Activated naive CD8-positive, alpha-beta T cell treated with anti-CD3 and anti-CD28 coated beads, Interleukin-2, amount 50 U/mL, for 16 hours (primary cell): ENCODE data around the gene LRRN2.

Source experiments
- DNase-seq: peaks from one replicate; pipeline ENCODE4 v3.0.0-alpha.2; 2020; ENCODE audit warnings: low read depth, low spot score

Gene LRRN2

DNA sequence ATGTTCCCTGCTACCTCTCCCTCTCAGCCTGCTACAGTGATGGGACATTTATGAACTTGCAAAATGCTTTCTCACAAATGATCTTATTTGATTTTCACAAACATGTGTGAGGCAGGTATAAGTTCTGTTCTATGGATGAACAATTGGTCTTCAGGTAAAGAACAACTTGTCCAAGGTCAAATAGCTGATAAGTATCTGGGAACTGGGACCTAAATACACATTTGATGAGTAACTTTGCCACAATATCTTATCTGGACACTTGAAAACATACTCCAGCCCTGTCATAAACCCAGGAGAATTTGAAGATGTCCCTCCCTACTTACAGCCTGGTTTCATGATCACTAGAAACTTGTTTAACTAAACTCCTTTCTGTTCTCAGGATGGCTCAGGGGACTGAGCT is 23.0 kb downstream of the LRRN2 start:
- DNase-seq, result no peak

DNA sequence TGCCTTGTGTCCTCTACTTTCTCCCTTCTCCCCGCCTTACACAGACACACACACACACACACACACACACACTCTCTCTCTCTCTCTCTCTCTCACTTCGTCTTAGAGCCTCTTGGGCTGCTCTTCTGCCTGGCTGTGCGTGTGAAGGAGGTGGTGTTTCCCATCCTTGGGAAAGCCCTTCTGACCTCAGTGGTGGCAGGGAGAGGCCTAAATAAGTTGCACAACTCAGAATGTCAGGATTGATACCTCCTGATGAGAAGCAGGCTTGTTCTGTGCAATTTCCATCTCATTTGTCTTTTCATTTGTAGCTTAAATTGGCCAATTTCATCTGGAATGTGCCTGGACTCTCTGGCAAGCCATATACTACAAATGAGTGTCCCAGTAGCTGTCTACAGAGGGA is 25.0 kb downstream of the LRRN2 start:
- DNase-seq, result no peak

GRCh38 chr1:204659056-204659455 is 26.5 kb downstream of the LRRN2 start:
- DNase-seq, result no peak

DNA sequence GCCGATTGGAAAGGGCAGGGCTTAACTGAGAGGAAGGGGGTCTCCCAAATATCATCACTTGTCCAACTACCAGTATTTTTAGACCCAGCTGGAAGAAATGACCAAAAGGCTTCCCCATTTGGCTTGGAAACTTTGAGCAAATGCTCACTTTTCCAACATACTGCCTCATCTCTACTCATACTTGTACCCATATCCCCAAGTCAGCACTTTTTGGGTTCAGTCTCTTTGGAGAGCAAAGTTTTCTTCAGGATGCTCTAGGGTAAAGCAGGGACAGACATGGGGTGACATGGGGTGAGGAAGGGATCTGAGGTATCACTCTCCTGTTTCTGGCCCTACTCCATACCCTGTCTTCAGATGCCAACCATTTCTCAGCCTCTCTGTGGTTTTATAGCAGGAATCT is 27.2 kb downstream of the LRRN2 start:
- no peak for DNase-seq

DNA sequence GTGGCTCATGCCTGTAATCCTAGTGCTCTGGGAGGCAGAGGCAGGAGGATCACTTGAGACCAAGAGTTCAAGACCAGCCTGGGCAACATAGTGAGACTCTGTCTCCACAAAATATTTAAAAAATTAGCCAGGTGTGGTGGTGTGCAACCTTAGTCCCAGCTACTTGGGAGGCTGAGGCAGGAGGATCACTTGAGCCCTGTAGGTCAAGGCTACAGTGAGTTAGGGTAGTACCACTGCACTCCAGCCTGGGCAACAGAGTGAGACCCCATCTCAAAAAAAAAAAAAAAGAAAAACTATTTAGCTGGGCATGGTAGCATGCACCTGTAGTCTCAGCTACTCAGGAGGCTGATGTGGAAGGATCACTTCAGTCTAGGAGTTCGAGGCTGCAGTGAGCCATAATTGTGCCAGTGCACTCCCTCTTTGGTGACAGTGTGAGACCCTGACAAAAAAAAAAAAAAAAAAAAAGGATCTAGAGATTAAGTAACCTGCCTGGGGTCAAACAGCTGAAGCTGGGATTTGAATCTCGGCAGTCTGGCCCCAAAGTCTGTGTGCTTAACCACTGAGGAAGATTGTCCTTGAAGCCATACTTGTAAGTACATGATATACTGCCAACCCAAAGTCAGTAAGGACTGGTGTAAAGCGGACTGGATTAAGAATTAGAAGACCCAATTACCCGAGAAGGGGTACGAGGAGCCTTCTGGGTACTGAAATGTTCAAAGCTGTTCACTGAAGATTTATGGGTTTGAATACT is 31.8 kb downstream of the LRRN2 start:
- no peak for DNase-seq

DNA sequence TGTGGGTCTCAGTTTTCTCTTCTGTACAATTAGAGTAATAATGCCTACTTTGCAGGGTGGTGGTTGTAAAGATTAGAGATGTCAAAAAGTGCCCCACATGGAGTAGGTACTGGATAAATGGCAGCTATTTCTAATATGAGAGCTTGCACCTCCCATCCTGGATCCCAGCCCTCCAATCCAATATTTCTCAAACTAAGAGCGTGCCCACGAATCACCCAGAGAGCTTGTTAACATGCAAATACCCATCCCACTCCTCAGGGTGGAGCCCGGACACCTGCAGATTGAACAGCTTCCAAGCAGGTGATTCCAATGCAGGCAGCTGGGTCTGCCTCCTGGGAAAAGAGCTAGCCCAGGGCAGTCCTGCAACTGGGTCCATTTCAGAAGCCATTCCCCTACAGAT is 33.0 kb downstream of the LRRN2 start:
- DNase-seq, result no peak

- no peak for DNase-seq
Observed at GRCh38 chr1:204651843-204652421, 33.6 kb downstream of the LRRN2 start.

- no peak for DNase-seq
Observed at GRCh38 chr1:204650911-204651570, 34.5 kb downstream of the LRRN2 start.

DNA sequence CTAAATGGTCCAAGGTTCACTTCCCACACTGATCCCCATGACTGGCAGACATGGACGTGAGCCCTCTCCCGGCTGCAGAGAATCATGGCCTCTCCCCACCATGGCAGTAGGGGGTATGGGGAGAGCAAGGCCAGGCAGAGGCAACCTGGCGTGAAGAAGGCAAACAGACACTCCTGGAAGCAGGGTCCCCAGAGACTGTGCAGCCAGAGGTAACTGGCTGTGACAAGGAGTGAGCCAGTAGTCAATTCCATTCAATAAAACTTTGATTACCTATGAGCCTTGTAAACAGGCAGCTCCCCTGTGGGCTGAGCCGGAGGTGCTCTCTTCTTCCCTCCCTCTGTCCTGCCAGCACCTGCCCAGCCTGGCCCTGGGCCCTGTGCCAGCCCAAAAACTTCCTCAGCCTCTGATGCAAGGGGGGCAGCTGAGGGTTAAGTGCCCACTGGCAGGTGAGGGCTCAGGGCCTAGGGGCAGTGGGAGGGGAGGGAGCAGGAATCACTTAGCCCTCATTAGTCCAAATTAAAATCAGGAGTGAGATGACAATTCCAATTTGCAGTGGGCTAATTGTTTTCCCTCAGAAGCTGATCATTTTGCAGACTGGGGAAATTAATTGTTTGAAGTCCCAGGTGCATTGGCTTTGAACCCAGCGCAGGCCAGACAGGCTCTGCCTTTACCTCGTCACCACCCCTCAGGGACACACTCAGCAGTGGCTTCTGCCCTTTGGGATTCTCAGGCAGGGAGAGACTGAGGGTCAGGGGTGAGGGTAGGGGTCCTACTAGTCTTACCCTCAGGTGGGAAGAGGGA is 35.6 kb downstream of the LRRN2 start:
- no peak for DNase-seq

GRCh38 chr1:204648576-204648975 is 37.0 kb downstream of the LRRN2 start:
- DNase-seq, result no peak

- no peak for DNase-seq
Observed at GRCh38 chr1:204647805-204648153, 37.8 kb downstream of the LRRN2 start.

- no peak for DNase-seq
Observed at GRCh38 chr1:204647114-204647804, 38.3 kb downstream of the LRRN2 start.

GRCh38 chr1:204645666-204646065 is 39.9 kb downstream of the LRRN2 start:
- no peak for DNase-seq

- DNase-seq, result no peak
Observed at GRCh38 chr1:204645251-204645650, 40.3 kb downstream of the LRRN2 start.

GRCh38 chr1:204643503-204643902 is 42.0 kb downstream of the LRRN2 start:
- no peak for DNase-seq

DNA sequence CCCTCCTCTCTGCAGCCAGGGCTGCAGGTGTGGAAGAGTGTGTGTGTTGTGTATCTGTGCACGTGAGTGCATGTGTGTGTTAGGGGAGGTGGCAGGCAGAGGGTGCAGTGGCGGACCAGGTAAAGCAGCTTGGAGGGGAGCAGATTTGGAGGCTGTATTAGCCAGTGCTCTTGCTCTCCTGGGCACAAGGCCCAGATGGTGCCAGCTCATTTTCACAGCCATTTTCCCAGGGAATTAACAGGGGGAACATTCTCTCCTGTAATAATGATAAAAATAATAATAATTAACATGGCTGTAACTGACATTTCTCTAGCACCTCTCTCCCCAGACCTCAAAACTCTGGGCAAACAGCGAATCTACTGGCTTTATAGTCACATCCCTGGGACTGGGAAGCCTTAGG is 43.6 kb downstream of the LRRN2 start:
- DNase-seq, result no peak

DNA sequence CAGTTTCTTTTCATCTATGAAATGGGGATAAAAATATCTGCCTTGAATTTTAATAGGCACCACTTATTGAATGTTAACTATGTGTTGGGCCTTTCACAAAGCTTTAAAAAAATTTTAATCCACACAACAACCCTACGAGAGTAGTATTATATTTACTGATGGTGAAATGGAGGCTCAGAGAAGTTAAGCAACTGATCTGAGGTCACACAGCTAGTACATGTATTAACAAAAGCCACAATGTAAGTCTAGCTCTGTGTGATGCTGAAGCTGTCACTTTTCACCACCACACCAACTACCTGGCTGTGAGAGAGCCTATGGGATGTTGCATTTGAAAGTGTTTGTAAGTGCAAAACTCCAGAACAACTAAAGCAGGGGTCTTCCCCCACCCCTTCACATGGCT is 44.1 kb downstream of the LRRN2 start:
- no peak for DNase-seq

DNA sequence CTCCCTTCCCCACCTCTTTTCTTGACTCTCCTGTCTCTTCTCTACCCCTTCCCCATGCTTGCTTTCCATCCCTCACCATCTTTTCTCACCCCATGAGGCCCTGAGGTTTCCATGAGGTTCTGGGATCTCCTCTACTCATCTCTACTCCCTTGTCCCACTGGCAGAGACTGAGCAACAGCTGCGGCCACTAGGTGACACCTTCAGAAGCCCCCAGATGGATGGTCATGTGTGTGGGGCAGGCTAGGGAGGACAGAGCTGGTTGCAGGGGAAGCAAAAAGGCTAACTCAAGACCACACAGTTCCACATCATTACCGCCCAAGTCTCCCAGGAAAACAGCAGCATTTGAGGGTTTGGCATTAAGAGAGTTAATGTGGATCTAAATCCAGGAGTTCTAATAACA is 45.0 kb downstream of the LRRN2 start:
- DNase-seq, result no peak

DNA sequence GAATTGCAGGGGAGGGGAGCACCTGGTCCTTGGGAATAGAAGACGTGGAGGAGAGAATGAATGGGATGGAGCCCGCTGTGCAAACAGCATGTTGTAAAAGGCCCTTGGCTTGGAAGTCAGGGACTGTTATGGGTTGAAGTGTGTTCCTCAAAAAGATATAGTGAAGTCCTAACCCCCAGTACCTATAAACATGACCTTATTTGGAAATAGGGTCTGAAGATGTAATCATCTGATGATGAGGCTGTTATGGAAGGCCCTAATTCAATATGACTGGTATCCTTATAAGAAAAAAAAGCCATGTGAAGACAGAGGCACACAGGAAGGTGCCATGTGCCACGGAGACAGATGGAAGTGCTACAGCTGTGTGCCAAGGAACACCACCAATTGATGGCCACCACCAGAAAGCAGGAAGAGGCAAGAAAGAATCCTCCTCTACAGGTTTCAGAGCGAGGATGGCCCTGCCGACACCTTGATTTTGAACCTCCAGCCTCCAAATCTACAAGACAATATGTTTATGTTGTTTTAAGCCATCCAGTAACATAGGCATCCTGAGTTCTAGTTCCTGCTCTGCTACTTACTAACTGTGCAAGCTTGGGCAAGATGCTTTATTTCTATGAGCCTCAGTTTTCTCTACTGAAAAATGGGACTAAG is 51.2 kb downstream of the LRRN2 start:
- no peak for DNase-seq

DNA sequence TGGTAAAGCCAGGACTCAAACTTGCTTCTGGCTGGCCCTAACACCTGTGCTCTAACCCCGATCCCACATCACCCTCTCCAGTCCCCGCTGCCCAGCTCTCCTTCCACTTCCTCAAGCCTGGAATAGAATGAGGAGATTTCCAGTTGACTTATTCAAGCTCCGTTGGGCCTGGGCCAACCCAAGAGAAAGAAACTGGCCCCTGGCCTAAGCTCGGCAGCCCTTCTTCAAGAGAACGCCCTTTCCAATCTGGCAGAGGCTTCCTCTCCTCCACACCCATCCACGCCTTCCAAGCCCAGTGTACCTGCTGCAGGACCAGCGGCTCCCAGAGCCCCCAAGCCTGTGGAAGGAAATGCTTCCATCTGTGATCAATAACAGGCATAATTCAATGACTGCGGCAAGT is 51.9 kb downstream of the LRRN2 start:
- DNase-seq, result no peak
